Measurements from ENCODE around the gene TTN.

Gene TTN

DNA sequence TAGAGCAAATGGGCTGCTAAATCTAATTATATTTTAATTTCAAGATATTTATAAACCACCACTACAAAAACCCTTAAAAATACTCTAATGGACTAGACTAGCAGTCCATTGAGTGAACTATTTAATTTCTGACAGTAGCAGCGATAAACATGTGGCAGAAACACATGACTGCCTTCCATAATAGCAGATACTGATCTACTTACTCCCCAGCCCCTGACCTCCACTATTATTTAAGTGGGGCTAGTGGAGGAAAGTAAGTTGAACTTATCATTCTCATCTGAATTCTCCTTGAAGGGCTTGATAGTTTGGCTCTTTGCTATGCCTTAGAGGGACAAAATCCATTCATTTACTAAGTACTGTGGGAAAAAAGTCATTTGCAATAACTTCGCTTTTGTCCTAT lies 90.8 kb downstream of the TTN start:
- DNase-seq (ENCODE audit: low read depth): no peak
- H3K4me3 ChIP-seq (replicated peaks; ENCODE audit: low read depth, low read length): no peak overlapping the region
- TF ChIP-seq, protein P1, sequence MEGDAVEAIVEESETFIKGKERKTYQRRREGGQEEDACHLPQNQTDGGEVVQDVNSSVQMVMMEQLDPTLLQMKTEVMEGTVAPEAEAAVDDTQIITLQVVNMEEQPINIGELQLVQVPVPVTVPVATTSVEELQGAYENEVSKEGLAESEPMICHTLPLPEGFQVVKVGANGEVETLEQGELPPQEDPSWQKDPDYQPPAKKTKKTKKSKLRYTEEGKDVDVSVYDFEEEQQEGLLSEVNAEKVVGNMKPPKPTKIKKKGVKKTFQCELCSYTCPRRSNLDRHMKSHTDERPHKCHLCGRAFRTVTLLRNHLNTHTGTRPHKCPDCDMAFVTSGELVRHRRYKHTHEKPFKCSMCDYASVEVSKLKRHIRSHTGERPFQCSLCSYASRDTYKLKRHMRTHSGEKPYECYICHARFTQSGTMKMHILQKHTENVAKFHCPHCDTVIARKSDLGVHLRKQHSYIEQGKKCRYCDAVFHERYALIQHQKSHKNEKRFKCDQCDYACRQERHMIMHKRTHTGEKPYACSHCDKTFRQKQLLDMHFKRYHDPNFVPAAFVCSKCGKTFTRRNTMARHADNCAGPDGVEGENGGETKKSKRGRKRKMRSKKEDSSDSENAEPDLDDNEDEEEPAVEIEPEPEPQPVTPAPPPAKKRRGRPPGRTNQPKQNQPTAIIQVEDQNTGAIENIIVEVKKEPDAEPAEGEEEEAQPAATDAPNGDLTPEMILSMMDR (IDR thresholded peaks at IDR 0.05; ENCODE audit: low read length, missing control alignments): no peak

DNA sequence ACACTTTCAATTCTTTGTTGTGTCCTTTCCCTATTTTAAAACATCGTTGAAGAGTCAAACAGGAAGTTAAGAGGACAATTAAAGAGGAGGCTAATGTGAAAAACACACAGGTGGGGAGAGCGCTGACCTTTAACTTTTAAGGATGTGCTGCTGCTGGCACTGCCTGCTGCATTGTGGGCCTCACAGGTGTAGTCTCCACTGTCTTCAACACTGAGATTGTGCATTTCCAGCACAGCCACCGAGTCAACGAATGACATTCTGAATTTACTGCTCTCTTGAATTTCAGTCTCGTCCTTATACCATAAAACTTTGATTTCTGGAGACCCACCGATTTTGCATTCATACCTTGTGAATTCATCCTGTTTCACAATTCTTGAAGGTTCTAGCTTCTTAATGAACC lies 91.9 kb downstream of the TTN start:
- H3K4me3 ChIP-seq (replicated peaks; ENCODE audit: low read depth, low read length): no peak overlapping the region
- TF ChIP-seq, protein P1 (IDR thresholded peaks at IDR 0.05; ENCODE audit: low read length, missing control alignments): no peak
- no peak for DNase-seq (ENCODE audit: low read depth)

GRCh38 chr2:178707476-178707875 lies 99.7 kb downstream of the TTN start:
- no peak overlapping the region for H3K4me3 ChIP-seq (replicated peaks; ENCODE audit: low read depth, low read length)
- TF ChIP-seq, protein P1 (IDR thresholded peaks at IDR 0.05; ENCODE audit: low read length, missing control alignments): no peak
- DNase-seq (ENCODE audit: low read depth): no peak

- no peak overlapping the region for H3K4me3 ChIP-seq (replicated peaks; ENCODE audit: low read depth, low read length)
- no peak for DNase-seq (ENCODE audit: low read depth)
- TF ChIP-seq, protein P1 (IDR thresholded peaks at IDR 0.05; ENCODE audit: low read length, missing control alignments): no peak
These were observed 102.3 kb downstream of the TTN start for GRCh38 chr2:178704876-178705275.

- no peak for DNase-seq (ENCODE audit: low read depth)
- H3K4me3 ChIP-seq (replicated peaks; ENCODE audit: low read depth, low read length): no peak overlapping the region
- TF ChIP-seq, protein P1 (IDR thresholded peaks at IDR 0.05; ENCODE audit: low read length, missing control alignments): no peak
These were observed 104.9 kb downstream of the TTN start for GRCh38 chr2:178702361-178702760.

GRCh38 chr2:178700922-178701342 lies 106.3 kb downstream of the TTN start:
- H3K4me3 ChIP-seq (replicated peaks; ENCODE audit: low read depth, low read length): no peak overlapping the region
- TF ChIP-seq, protein P1 (IDR thresholded peaks at IDR 0.05; ENCODE audit: low read length, missing control alignments): peak; percentile 99
- peak; percentile 56 for DNase-seq (ENCODE audit: low read depth)

DNA sequence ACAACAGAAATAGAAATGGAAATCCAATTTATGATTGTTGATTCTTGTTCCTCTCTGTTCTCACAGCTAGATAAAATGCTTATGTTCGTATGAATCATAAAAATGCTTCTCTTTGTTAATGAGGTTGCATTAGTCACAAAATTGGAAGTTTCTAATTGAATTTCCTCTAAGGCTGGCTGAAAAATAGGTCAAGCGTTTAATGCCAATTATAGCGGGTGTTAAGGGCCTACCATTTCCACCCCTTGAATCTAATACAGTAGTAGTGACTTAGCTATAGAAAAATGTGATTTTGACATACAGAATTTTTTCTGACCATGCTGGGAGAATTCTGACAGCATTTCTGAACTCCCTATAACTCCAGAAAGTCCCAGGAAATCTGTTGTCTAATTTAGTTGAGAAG lies 107.1 kb downstream of the TTN start:
- no peak overlapping the region for H3K4me3 ChIP-seq (replicated peaks; ENCODE audit: low read depth, low read length)
- no peak for DNase-seq (ENCODE audit: low read depth)

More for the DNA sequence above, 107.1 kb downstream of the TTN start:
- TF ChIP-seq, protein P1 (IDR thresholded peaks at IDR 0.05; ENCODE audit: low read length, missing control alignments): no peak

All from fibroblast of pulmonary artery (primary cell).